ENCODE results near the gene FAM171A1. TPM values are rescaled to one million over a fixed set of nuclear protein-coding genes. Genes with fewer than 3 reads are reported as not detected.
"Not testable (repeated sequence)": the region's sequence is repeated elsewhere in the genome, so short reads cannot be mapped to it uniquely, and the experiment has no call there.

FAM171A1 gene
- 26.8 and 28.8 TPM in 2 replicates for total RNA-seq

- DNase-seq (ENCODE audit: low read depth, low spot score) = no peak
Measured at GRCh38 chr10:15370856-15371701, at the start of gene FAM171A1. FAM171A1 (minus strand) TSS chr10:15371289; CDS start chr10:15371052, 237 bp downstream.

GRCh38 chr10:15420858-15421257 lies 49.8 kb upstream of the FAM171A1 start:
- no peak for DNase-seq (ENCODE audit: low read depth, low spot score)

- DNase-seq (ENCODE audit: low read depth, low spot score) = peak; percentile 7
Measured at GRCh38 chr10:15419279-15419874, 48.3 kb upstream of the FAM171A1 start.

DNA sequence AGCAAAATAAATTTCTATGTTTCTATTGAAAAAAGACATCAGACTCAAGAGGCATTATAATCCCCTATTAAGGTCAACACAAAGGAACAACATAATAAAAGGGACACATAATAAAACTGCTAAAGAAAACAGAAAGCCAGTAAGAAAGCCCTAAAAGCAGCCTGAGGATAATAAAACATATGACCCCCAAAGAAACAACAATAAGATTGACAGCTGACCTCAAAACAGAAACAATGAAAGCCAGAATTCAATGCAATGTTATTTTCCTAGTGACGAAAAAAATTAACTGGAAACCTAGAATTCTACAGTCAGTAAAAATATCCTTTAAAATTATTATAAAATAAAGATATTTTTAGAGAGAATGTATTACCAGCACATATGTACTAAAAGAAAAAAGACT lies 44.9 kb upstream of the FAM171A1 start:
- no peak for DNase-seq (ENCODE audit: low read depth, low spot score)

- DNase-seq (ENCODE audit: low read depth, low spot score) = no peak
Measured at GRCh38 chr10:15411010-15411409, 39.9 kb upstream of the FAM171A1 start.

GRCh38 chr10:15409350-15409749 lies 38.3 kb upstream of the FAM171A1 start:
- DNase-seq (ENCODE audit: low read depth, low spot score) = not testable (repeated sequence)

DNA sequence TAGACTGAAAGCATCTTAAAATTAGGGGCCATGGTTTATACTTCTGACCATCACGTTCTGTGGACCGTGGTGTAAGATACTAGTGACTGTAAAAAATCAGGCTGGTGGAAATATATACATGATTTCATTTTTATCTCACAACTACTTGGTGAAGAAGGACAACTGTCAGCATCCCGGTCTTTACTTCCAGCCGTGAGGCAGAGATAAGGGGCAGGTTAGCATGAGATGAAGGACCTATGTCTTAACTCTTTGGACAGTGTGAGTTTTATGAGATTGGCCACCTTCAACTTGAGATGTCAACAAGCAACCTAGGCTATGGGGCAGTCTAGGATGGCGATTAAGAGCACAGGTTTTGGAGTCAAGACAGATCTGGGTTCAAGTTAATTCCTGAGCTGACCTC lies 37.5 kb upstream of the FAM171A1 start:
- DNase-seq (ENCODE audit: low read depth, low spot score) = no peak

- no peak for DNase-seq (ENCODE audit: low read depth, low spot score)
Measured at GRCh38 chr10:15405319-15405718, 34.2 kb upstream of the FAM171A1 start.

- no peak for DNase-seq (ENCODE audit: low read depth, low spot score)
Measured at GRCh38 chr10:15401382-15401781, 30.3 kb upstream of the FAM171A1 start.

DNA sequence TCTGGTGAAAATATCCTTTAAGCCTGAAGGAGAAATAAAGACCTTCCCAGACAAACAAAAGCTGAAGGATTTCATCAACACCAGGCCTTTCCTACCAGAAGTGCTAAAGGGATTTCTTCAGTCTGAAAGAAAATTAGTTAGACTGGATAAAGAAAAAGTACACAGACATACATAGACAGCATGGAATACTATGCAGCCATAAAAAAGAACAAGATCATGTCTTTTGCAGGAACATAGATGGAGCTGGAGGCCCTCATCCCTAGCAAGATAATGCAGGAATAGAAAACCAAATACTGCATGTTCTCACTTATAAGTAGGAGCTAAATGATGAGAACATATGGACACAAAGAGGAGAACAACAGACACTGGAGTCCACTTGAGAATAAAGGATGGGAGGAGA lies 29.4 kb upstream of the FAM171A1 start:
- not testable (repeated sequence) for DNase-seq (ENCODE audit: low read depth, low spot score)

DNA sequence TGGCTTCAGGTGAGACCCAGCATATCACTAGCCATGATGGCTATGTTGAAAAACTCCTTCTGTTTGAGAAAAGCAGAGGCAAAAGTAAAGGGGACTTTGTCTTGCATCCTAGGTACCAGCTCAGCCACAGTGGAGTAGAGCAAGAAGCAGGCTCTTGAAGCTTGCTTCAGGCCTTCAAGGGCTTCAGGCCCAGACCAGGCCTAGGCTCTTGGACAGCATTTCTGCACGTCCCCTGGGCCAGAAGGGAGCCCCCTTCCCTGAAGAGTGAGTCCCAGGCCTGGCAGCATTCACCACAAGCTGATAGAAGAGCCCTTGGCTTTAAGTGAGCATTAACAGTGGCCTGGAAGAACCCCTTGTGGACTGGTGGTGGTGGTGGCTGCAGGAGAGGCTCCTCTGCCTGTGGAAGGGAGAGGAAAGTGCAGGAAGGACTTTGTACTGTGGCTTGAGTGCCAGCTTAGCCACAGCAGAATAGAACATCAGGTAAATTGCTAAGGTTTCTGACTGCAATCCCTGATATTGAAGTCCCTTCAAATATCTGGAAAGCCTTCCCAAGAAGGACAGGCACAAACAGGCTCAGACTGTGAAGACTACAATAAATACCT lies 28.1 kb upstream of the FAM171A1 start:
- DNase-seq (ENCODE audit: low read depth, low spot score) = no peak

GRCh38 chr10:15395935-15396334 lies 24.8 kb upstream of the FAM171A1 start:
- no peak for DNase-seq (ENCODE audit: low read depth, low spot score)

DNA sequence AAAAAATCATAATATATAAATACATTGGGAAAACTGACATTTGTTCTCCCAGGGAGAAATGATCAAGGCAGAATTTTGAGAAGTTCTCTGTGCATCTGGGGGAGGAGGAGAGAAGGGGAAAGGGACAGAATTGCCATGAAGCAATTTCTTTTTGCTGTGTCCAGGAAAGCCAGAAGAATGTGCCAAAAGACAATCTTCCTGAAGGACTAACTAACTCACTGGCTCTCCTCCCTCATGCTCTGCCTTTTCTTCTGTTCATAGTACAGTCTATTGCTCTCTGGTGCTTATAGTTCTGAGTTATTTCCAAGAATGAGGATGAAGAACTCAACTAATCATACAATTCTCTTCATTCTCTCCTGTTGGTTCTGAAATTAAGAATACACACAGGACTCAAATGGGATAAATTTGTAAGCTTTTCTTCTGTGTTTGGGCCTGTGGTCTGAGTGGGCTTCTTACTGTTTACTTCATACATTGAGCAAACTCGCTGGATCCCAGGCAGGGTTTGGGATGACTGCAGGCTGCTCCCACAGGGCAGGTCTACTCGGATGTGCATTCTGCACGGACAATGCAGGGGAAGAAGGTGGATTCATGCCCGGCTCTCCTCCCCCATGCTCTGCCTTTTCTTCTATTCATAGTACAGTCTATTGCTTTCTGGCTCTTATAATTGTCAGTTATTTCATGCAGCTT lies 22.2 kb upstream of the FAM171A1 start:
- DNase-seq (ENCODE audit: low read depth, low spot score) = no peak

- no peak for DNase-seq (ENCODE audit: low read depth, low spot score)
Measured at GRCh38 chr10:15391491-15391890, 20.4 kb upstream of the FAM171A1 start.

- DNase-seq (ENCODE audit: low read depth, low spot score) = not testable (repeated sequence)
Measured at GRCh38 chr10:15388172-15388571, 17.1 kb upstream of the FAM171A1 start.

- DNase-seq (ENCODE audit: low read depth, low spot score) = no peak
Measured at GRCh38 chr10:15387021-15387420, 15.9 kb upstream of the FAM171A1 start.

GRCh38 chr10:15385552-15386455 lies 14.7 kb upstream of the FAM171A1 start:
- DNase-seq (ENCODE audit: low read depth, low spot score) = peak; percentile 51

DNA sequence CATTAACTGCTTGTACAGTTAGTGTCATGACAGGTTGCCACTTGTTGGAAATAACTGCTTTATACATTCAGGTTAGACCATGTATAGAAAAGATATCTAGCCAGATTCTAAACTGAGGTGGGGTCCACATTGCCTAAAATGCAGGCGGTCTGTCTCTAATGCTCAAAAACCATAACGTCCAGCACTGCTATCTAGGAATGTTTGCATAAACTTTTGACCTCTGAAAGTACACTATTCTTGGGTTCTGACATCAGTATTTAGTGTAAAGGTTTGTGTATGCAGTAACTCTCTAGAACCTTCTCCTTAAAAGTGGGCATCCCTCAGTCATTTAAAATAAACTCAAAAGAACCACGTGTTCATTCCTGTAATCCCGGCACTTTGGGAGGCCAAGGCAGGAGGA lies 10.3 kb upstream of the FAM171A1 start:
- no peak for DNase-seq (ENCODE audit: low read depth, low spot score)

- DNase-seq (ENCODE audit: low read depth, low spot score) = no peak
Measured at GRCh38 chr10:15379078-15379477, 8.0 kb upstream of the FAM171A1 start.

GRCh38 chr10:15378569-15378968 lies 7.5 kb upstream of the FAM171A1 start:
- no peak for DNase-seq (ENCODE audit: low read depth, low spot score)

DNA sequence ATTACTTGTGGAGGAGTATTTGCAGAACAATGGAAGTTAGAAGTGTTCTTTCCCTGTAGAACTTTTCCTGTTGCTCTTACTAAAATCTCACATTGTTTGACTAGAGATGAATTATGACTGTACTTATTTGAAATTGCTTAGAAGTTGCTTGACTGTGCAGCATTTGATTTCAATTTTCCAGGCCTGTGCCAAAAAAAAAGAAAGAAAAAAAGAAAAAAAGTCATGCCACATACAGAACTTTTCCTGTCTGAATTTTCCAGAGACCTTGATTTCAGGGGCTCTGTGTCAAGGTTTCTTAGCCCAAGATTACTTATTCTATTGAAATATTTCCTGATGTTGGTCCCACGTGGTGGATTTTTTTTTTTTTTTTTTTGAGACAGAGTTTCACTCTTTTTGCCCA lies 3.5 kb upstream of the FAM171A1 start:
- DNase-seq (ENCODE audit: low read depth, low spot score) = no peak

All from pulmonary artery endothelial cell (primary cell).